Subcutaneous adipose tissue (tissue), 4 donors: ENCODE measurements around the gene LTN1. TPM values are rescaled to one million over a fixed set of nuclear protein-coding genes. Genes with fewer than 3 reads are reported as not detected.

Experiments used
- CTCF ChIP-seq: fragments of 450-650 bp; IDR thresholded peaks from one replicate; pipeline ENCODE4 v1.5.1; 2016; ENCODE audit warnings: low read depth, mild to moderate bottlenecking, control low read depth, antibody characterized with exemption, moderate library complexity
- total RNA-seq, 4 donors: library from RNA; depleted of rRNA; stranded (reverse); fragments of >200 nt; gene quantifications; one replicate each; pipeline ENCODE4 v1.1.0, GENCODE V29; 2016

The LTN1 gene
- total RNA-seq, 4 donors from 2014 or later = 19.2 to 36.7 (median 28.2) TPM

GRCh38 chr21:28961927-28962326 lies 30.8 kb downstream of the LTN1 start:
- TF ChIP-seq CTCF = no peak

DNA sequence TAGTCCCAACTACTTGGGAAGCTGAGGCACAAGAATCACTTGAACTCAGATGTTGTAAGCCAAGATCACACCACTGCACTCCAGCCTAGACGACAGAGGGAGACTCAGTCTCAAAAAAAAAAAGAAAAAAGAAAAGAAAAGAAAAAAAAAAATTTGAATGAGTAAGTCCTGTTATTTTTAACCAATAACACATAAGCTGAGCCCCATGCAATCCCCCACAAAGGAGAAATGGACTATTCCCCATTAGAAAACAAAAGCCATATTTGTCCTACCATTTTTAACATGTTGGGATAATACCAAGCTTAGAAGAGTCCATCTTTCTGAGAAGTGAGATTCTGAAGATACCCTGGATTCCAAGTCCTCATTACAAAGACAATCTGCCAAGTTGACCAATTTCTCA lies 32.4 kb downstream of the LTN1 start:
- TF ChIP-seq CTCF = no peak

GRCh38 chr21:28959367-28960099 lies 33.1 kb downstream of the LTN1 start:
- TF ChIP-seq CTCF = no peak

GRCh38 chr21:28953247-28953646 lies 39.4 kb downstream of the LTN1 start:
- no peak for TF ChIP-seq CTCF

- no peak for TF ChIP-seq CTCF
Observed at GRCh38 chr21:28952686-28953085, 40.0 kb downstream of the LTN1 start.

DNA sequence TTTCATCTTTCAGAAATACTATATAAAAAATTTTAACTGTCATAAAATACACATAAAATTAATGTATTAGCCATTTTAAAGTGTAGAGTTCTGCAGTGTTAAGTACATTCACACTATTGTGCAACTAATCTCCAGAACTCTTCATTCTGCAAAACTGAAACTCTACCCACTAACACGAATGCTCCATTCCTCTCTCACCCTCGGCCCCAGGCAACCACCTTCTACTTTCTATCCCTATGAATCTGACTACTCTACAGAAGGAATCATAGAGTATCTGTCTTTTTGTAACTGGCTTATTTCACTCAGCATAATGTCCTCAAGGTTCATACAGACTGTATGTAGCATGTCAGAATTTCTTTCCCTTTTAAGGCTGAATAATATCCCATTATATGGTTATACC lies 43.4 kb downstream of the LTN1 start:
- no peak for TF ChIP-seq CTCF

DNA sequence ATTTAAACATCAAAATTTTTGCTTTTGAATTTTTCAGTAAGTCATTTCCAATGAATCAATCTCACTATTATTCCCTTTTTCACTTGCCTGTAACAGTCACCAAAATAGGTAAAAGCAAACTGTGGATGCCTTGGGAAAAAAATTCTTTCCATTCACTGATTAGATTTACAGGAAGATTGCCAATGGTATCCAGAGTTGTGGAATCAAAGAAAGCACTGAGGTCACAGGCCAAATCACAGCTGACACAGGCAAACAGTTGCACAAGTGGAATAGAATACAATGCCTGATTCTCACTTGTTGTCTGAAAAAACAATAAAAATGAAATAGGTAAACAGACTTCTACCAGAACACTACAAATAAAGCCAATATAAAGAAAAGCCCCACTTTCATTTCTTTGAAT lies 48.4 kb downstream of the LTN1 start:
- TF ChIP-seq CTCF = no peak
